Measurements from ENCODE around the gene LTBP3.

The LTBP3 gene

DNA sequence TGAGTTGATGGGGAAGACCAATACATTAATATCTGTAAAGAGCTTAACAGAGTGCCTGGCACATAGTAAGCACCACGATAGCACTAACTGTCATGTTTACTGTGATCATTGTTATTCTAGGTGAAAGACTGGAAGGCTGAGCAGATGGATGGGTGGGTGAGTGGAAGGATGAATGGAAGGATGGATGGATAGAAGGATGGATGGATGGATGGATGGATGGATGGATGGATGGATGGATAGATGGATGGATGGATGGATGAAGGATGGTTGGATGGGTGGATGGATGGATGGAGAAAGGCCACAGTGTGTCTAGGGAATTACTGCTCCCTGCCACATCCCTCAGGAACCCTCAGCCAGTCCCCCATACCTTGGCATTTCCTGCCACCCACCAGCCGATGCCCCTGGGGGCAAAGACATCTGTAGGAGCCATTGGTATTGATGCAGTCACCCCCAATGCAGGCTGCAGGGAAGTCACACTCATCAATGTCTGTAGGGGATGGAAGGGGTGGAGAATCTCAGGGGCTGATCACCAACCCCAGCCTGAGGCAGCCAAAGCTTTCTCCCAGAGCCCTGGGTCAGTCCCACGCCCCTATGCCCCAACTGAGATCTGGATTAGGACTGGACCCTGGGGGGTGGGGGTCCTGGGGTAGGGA, 15.3 kb downstream of the LTBP3 start:
- no peak for DNase-seq (ENCODE audit: low read depth)
- TF ChIP-seq, protein P1, sequence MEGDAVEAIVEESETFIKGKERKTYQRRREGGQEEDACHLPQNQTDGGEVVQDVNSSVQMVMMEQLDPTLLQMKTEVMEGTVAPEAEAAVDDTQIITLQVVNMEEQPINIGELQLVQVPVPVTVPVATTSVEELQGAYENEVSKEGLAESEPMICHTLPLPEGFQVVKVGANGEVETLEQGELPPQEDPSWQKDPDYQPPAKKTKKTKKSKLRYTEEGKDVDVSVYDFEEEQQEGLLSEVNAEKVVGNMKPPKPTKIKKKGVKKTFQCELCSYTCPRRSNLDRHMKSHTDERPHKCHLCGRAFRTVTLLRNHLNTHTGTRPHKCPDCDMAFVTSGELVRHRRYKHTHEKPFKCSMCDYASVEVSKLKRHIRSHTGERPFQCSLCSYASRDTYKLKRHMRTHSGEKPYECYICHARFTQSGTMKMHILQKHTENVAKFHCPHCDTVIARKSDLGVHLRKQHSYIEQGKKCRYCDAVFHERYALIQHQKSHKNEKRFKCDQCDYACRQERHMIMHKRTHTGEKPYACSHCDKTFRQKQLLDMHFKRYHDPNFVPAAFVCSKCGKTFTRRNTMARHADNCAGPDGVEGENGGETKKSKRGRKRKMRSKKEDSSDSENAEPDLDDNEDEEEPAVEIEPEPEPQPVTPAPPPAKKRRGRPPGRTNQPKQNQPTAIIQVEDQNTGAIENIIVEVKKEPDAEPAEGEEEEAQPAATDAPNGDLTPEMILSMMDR (conservative IDR thresholded peaks at IDR 0.05; ENCODE audit: low read depth, low read length) = no peak
- H3K4me3 ChIP-seq (ENCODE audit: low read depth, low read length) = no peak overlapping the region

DNA sequence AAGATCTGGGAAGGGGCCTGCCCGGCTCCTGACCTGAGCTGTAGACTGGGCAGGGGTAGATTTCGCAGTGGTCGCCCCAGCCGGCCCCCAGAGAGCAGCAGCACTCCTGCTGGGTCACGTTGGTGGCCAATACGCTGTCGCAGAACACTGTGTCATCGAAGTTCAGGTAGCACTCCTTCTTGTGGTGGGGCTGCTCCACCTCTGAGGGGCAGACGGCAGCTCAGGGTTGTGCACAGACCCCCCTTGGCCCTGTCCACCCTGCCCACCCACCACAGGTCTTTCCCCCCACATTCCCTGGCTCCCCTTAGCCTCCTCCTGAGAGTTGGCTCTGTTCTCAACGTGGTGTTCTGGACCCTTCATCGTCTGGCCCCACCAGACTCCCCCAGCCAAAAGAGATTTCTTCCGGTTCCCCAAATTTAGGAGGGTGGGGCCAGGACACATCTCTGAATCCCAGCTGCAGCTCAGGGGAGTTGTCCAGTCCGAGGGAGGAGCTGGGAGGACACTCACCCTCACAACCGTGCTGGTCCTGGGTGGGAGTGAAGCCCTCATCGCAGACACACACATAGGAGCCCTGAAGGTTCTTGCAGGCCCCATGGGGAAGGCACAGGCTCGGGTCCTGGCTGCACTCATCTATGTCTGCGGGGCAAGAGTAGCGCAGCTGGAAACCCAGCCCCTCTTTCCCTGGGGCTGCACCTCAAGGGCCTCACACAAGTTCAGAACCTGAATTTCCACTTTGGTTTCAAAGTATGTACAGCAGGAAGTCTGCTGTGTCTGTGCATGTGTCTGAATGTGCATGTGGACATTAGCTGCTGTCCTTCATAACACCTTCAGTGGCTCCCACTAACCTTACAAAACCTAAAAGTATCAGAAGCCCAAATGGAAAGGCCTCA, 16.8 kb downstream of the LTBP3 start:
- H3K4me3 ChIP-seq (ENCODE audit: low read depth, low read length) = peak overlapping the region; percentile 55
- TF ChIP-seq, protein P1 (conservative IDR thresholded peaks at IDR 0.05; ENCODE audit: low read depth, low read length) = no peak
- no peak for DNase-seq (ENCODE audit: low read depth)

DNA sequence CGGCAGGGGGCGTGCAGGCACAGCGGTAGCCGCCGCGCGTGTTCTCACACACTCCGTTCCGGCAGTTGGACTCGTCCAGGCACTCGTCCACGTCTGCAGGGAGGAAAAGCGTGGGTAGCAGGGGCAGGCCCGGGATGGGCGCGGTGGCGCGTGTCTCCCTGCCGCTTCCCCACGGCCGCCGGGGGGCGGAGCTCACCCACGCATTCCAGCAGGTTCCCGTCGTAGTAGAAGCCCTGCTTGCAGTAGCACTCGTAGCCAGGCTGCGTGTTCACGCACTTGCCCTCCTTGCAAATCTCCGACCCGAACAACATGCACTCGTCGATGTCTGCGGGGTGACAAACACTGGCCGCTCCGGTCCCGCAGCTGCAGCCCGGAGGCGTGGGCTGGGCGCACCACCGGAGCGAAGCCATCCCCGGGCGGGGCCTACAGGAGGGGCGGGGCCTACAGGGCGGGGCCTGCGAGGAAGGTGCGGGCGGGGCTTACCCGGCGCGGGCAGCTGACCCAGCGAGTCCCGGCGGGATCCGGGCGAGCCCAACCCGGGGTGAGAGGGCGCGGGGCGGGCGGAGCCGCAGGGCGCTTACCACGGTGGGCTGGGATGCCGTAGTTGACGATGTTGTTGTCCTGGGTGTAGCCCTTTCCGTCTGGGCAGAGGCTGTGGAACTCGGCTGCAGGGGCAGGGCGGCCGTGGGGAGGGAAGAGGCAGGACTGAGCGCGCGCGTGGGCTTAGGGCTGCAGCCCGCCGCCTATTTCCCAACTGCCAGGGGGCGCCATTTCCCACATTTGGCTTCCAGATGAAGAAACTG, 17.7 kb downstream of the LTBP3 start:
- TF ChIP-seq, protein P1 (conservative IDR thresholded peaks at IDR 0.05; ENCODE audit: low read depth, low read length) = peak; percentile 89
- DNase-seq (ENCODE audit: low read depth) = peak; percentile 91
- H3K4me3 ChIP-seq (ENCODE audit: low read depth, low read length) = peak overlapping the region; percentile 55

DNA sequence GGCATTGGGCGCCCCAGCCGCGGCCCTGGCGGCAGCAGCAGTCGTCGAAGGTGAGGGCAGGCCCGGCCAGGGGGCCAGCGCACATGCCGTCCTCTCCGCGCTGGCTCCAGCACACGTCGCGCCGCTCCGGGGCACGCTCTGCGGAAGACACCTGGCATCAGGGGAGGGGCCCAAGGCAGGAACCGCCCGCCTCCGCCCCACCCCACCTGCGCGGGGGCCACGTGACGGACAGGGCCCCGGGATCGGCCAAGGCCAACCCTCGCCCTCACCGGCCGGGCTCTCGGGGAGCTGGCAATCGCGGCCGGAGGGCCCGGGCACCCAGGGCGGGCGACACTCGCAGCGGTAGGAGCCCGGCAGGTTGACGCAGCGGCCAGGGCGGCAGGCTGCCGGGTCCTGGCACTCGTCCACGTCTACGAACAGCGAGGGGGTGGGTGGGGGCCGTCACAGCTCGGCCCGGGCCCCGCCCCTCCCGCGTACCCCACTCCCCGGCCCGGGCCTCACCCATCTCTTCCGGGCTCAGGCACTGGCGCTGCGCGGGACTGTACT, 18.3 kb downstream of the LTBP3 start:
- TF ChIP-seq, protein P1 (conservative IDR thresholded peaks at IDR 0.05; ENCODE audit: low read depth, low read length) = no peak
- no peak for DNase-seq (ENCODE audit: low read depth)
- peak overlapping the region; percentile 55 for H3K4me3 ChIP-seq (ENCODE audit: low read depth, low read length)

DNA sequence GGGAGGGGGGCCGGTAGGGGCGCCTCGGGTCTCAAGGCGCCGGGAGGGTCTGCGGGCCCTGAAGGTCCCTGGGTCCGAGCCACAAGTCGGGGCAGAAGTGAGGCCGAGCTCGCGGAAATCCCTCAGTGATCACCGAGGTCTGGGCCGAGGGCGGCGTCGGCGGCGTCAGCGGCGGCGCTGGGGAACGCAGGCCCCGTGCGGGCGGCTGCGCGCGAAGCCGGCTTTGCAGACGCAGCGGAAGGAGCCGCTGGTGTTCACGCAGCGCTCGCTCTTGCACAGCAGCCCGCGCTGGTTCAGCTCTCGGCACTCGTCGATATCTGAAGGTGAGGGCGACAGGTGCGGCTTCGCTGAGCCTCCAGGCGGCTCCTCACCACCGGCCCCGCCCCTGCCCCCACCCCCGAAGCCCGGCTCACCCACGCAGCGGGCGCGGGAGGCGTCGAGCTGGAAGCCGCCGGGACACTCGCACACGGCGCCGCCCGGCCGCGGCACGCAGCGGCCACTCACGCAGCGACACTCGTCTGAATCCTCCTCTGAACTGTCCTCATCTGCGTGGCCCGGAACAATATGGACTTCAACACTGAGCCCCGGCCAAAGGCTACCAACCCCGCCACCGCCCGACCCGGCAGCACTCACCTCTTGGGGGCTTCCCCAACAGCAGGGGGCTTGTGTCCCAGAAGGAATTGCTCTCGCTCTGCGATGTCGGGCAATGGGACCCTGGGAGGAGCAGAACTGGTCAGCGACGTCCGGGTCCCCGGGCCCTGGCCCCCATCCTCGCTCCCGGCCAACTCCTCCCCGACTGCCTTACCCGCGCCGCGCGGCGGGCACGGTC, 19.0 kb downstream of the LTBP3 start:
- H3K4me3 ChIP-seq (ENCODE audit: low read depth, low read length) = no peak overlapping the region
- TF ChIP-seq, protein P1 (conservative IDR thresholded peaks at IDR 0.05; ENCODE audit: low read depth, low read length) = no peak
- no peak for DNase-seq (ENCODE audit: low read depth)

Data from choroid plexus epithelial cell (primary cell).